ENCODE results near the gene WDR12.

The WDR12 gene

DNA sequence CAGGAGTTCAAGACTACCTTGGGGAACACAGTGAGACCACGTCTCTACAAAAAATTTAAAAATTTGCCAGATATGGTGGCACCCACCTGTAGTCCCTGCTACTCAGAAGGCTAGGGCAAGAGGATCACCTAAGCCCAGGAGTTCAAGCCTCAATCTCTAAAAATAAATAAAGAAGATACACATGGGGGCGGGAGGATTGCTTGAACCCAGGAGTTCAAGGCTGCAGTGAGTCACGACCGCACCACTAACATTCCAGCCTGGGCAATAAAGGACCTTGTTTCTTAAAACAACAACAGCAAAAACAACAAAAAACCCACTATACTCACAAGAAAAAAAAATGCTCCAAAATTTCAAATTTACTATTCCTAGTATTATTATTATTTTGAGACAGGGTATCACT lies 29.9 kb downstream of the WDR12 start:
- H3K9ac ChIP-seq (ENCODE audit: low read length): no peak overlapping the region
- H3F3A ChIP-seq (ENCODE audit: insufficient read depth): no peaks in the 10 kb centered on the region
- no peak overlapping the region for H2AFZ ChIP-seq (ENCODE audit: low read depth, low read length, severe bottlenecking)
- no peak overlapping the region for H3K27ac ChIP-seq (ENCODE audit: low read depth, low read length)
- H3K9me3 ChIP-seq (ENCODE audit: insufficient read depth, low read length): no peaks in the 10 kb centered on the region
- no peaks in the 10 kb centered on the region for H3K79me2 ChIP-seq (ENCODE audit: insufficient read depth, low read length)
- H3K27me3 ChIP-seq (ENCODE audit: low read length): no peaks in the 10 kb centered on the region
- H3K4me2 ChIP-seq (ENCODE audit: low read depth, low read length, poor library complexity, severe bottlenecking): no peak overlapping the region
- peaks cover 9% of the 10 kb centered on the region; the same call in 1 of the 2 replicates for H3K36me3 ChIP-seq (ENCODE audit: low read length)
- no peak for TF ChIP-seq EZH2phosphoT487 (conservative IDR thresholded peaks at IDR 0.05; ENCODE audit: low read length)
- TF ChIP-seq, protein P1, sequence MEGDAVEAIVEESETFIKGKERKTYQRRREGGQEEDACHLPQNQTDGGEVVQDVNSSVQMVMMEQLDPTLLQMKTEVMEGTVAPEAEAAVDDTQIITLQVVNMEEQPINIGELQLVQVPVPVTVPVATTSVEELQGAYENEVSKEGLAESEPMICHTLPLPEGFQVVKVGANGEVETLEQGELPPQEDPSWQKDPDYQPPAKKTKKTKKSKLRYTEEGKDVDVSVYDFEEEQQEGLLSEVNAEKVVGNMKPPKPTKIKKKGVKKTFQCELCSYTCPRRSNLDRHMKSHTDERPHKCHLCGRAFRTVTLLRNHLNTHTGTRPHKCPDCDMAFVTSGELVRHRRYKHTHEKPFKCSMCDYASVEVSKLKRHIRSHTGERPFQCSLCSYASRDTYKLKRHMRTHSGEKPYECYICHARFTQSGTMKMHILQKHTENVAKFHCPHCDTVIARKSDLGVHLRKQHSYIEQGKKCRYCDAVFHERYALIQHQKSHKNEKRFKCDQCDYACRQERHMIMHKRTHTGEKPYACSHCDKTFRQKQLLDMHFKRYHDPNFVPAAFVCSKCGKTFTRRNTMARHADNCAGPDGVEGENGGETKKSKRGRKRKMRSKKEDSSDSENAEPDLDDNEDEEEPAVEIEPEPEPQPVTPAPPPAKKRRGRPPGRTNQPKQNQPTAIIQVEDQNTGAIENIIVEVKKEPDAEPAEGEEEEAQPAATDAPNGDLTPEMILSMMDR (IDR thresholded peaks at IDR 0.05; ENCODE audit: insufficient read depth, low read length, poor library complexity, severe bottlenecking): no peak
- no peaks in the 10 kb centered on the region for H3K9me2 ChIP-seq (replicated peaks; ENCODE audit: insufficient read depth, low read length)
- H4K20me1 ChIP-seq (ENCODE audit: low read depth, low read length): no peaks in the 10 kb centered on the region
- no peak overlapping the region for H3K4me3 ChIP-seq (ENCODE audit: insufficient read depth, low read length, poor library complexity, severe bottlenecking)

DNA sequence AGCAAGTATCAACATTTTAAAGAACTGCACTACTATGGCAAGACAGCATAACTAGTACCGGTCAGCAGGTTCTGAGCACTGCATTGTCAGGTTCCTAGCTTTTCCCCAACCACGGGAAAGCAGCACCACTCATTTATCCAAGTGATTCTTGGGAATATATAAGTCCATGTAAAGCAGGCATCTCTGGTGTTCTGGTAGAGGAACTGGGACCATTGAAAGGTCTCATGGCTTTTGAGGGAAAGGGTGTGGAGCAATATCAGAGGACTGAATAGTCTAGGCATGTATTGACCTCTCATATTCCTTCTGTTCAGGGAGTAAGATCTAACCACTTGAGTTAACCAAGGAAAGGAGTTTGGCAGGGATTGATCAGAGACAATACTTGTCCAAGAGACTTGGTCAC lies 33.8 kb downstream of the WDR12 start:
- Histone ChIP-seq H3K9ac (ENCODE audit: low read length) (no peak overlapping the region), H3K27ac (ENCODE audit: low read depth, low read length) (no peak overlapping the region), H4K20me1 (ENCODE audit: low read depth, low read length) (no peaks in the 10 kb centered on the region), H3K4me3 (ENCODE audit: insufficient read depth, low read length, poor library complexity, severe bottlenecking) (no peak overlapping the region), H3K9me2 (replicated peaks; ENCODE audit: insufficient read depth, low read length) (no peaks in the 10 kb centered on the region), H3K79me2 (ENCODE audit: insufficient read depth, low read length) (no peaks in the 10 kb centered on the region), H3K9me3 (ENCODE audit: insufficient read depth, low read length) (no peaks in the 10 kb centered on the region), H3F3A (ENCODE audit: insufficient read depth) (peaks cover 25% of the 10 kb centered on the region), H3K4me2 (ENCODE audit: low read depth, low read length, poor library complexity, severe bottlenecking) (no peak overlapping the region), H2AFZ (ENCODE audit: low read depth, low read length, severe bottlenecking) (no peak overlapping the region), H3K36me3 (ENCODE audit: low read length) (peaks cover 9% of the 10 kb centered on the region; the same call in 1 of the 2 replicates), H3K27me3 (ENCODE audit: low read length) (no peaks in the 10 kb centered on the region)
- TF ChIP-seq EZH2phosphoT487 (conservative IDR thresholded peaks at IDR 0.05; ENCODE audit: low read length): no peak
- TF ChIP-seq, protein P1 (IDR thresholded peaks at IDR 0.05; ENCODE audit: insufficient read depth, low read length, poor library complexity, severe bottlenecking): no peak

DNA sequence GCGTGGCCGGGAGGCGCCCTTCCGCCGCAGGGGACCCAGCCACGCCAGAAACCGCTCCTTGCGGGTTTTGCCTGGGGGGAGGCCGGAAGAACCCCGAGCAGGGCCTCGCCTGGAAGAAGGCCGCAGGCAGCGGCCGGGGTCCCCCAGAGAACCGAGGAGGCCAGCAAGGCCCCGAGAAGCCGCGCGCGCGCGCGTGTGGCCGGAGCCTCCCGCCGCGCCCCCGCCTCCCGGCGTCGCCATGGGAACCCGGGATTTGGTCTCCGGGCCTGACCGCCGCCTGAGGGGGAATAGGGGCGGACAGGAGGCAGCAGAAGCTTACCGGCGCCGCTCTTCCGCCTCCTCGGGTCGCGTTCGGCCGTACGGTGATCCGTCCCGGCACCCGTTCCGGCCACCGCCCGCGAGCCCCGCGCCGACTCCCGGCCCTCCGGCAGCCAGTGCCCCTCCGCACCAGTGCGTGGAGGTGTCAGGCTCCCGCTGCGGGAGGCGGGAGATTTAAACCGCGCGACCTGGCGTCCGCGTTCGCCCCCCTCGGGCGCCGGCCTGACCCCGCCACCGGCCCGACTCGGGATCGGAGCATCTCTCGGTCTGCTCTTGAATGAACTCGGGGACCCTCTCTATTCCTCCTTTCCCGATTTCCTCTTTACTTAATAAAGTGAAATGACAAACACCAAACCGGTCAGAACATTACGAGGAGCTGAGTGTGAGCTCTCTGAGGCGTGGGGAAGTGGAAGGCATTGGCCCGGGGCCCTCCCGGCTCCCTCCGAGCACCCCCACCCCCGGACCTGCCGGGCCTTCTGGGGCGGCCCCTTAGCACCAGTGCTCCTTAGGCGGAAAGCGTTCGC lies 40.0 kb downstream of the WDR12 start, which contains the start of gene ICA1L:
Gene ICA1L (minus strand): TSS at position 467 of the 842 bp plus-strand sequence. CDS start 42,757 bp downstream, outside the sequence.
- TF ChIP-seq, protein P1 (IDR thresholded peaks at IDR 0.05; ENCODE audit: insufficient read depth, low read length, poor library complexity, severe bottlenecking): no peak
- no peak for TF ChIP-seq EZH2phosphoT487 (conservative IDR thresholded peaks at IDR 0.05; ENCODE audit: low read length)
- peak within 1 kb of the TSS; percentile 76 for H3K4me3 ChIP-seq (ENCODE audit: insufficient read depth, low read length, poor library complexity, severe bottlenecking)
- H3K9me2 ChIP-seq (replicated peaks; ENCODE audit: insufficient read depth, low read length): no peaks in the 10 kb centered on the region
- H3K79me2 ChIP-seq (ENCODE audit: insufficient read depth, low read length): no peaks in the 10 kb centered on the region
- H3K9ac ChIP-seq (ENCODE audit: low read length): peak within 1 kb of the TSS; percentile 72
- no peak within 1 kb of the TSS for H3K27ac ChIP-seq (ENCODE audit: low read depth, low read length)
- H3K9me3 ChIP-seq (ENCODE audit: insufficient read depth, low read length): no peaks in the 10 kb centered on the region
- no peaks in the 10 kb centered on the region for H4K20me1 ChIP-seq (ENCODE audit: low read depth, low read length)
- H3K27me3 ChIP-seq (ENCODE audit: low read length): no peaks in the 10 kb centered on the region
- H3K36me3 ChIP-seq (ENCODE audit: low read length): no peaks in the 10 kb centered on the region; the same call in 1 of the 2 replicates
- H3F3A ChIP-seq (ENCODE audit: insufficient read depth): peaks cover 35% of the 10 kb centered on the region
- H2AFZ ChIP-seq (ENCODE audit: low read depth, low read length, severe bottlenecking): peak within 1 kb of the TSS; percentile 99
- peak within 1 kb of the TSS; percentile 88 for H3K4me2 ChIP-seq (ENCODE audit: low read depth, low read length, poor library complexity, severe bottlenecking)
